ENCODE results near the gene PNMT. TPM values are rescaled to one million over a fixed set of nuclear protein-coding genes. Genes with fewer than 3 reads are reported as not detected.

The PNMT gene
- total and polyA plus RNA-seq, 2 of the 13 experiments (the other 11 are each of a cell fraction or from before 2014, with no cell fraction given) = 0.25 TPM; not detected in 1

DNA sequence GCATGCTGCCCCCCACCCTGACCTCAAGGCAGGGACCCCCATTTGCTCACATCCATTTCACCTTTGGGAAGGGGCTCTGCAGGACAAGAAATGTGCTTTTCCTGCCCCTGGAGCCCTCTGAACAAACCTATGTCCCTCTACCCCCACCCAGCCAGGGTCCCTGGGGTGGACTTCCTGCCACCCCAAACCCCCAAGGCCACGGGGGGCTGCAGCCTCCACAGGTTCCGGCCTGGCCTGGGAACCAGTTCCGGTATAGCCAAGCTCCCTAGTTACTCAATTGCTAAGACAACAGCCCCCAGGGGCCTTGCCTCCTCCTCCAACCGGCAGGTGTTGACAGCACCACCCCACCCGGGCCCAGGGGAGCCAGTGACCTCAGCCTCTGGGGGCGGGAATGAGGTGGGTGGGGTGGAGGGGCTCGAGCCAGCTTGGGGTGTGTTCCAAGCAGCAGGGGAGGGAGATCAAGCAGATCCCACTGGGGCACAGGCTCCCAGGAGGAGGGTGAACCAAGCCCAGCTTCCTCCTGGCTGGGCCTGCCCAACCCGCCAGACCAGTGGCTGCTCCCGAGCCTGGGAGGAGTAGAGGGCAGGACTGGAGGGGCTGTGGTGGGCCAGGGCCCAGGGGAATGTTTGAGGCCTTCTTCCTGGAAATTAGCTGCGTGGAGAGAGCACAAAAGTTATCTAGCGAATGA is 6.6 kb downstream of the PNMT start (continued):
- TF ChIP-seq, protein P1, sequence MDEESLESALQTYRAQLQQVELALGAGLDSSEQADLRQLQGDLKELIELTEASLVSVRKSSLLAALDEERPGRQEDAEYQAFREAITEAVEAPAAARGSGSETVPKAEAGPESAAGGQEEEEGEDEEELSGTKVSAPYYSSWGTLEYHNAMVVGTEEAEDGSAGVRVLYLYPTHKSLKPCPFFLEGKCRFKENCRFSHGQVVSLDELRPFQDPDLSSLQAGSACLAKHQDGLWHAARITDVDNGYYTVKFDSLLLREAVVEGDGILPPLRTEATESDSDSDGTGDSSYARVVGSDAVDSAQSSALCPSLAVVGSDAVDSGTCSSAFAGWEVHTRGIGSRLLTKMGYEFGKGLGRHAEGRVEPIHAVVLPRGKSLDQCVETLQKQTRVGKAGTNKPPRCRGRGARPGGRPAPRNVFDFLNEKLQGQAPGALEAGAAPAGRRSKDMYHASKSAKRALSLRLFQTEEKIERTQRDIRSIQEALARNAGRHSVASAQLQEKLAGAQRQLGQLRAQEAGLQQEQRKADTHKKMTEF (CRISPR knock-in tag; IDR thresholded peaks at IDR 0.05) = peak; percentile 89
- TF ChIP-seq, protein P2, sequence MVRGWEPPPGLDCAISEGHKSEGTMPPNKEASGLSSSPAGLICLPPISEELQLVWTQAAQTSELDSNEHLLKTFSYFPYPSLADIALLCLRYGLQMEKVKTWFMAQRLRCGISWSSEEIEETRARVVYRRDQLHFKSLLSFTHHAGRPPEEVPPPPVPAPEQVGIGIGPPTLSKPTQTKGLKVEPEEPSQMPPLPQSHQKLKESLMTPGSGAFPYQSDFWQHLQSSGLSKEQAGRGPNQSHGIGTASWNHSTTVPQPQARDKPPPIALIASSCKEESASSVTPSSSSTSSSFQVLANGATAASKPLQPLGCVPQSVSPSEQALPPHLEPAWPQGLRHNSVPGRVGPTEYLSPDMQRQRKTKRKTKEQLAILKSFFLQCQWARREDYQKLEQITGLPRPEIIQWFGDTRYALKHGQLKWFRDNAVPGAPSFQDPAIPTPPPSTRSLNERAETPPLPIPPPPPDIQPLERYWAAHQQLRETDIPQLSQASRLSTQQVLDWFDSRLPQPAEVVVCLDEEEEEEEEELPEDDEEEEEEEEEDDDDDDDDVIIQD (CRISPR knock-in tag; IDR thresholded peaks at IDR 0.05; ENCODE audit: low read depth) = no peak
- peak; percentile 86 for TF ChIP-seq SAP130 (CRISPR knock-in tag; IDR thresholded peaks at IDR 0.05; ENCODE audit: low read depth)
- TF ChIP-seq NCOA1 (CRISPR knock-in tag; IDR thresholded peaks at IDR 0.05) = 0 out of 2 replicates have a peak, but pooled peaks have one; percentile 22
- peak; percentile 51 for TF ChIP-seq PHF5A (CRISPR knock-in tag; IDR thresholded peaks at IDR 0.05; ENCODE audit: low read depth, unreplicated experiment)
- no peak for TF ChIP-seq ZNF713 (CRISPR knock-in tag; IDR thresholded peaks at IDR 0.05)
- no peak for TF ChIP-seq HNRNPK (IDR thresholded peaks at IDR 0.05; ENCODE audit: low read depth, low read length, poor library complexity, severe bottlenecking)
- TF ChIP-seq ZBTB7B (CRISPR knock-in tag; IDR thresholded peaks at IDR 0.05) = peak; percentile 96
- peak; percentile 53 for TF ChIP-seq PHF20 (CRISPR knock-in tag; IDR thresholded peaks at IDR 0.05)
- TF ChIP-seq MTF2 (CRISPR knock-in tag; IDR thresholded peaks at IDR 0.05; ENCODE audit: borderline replicate concordance) = no peak
- TF ChIP-seq GMEB1 (CRISPR knock-in tag; IDR thresholded peaks at IDR 0.05; ENCODE audit: borderline replicate concordance) = no peak
- TF ChIP-seq, protein P3, sequence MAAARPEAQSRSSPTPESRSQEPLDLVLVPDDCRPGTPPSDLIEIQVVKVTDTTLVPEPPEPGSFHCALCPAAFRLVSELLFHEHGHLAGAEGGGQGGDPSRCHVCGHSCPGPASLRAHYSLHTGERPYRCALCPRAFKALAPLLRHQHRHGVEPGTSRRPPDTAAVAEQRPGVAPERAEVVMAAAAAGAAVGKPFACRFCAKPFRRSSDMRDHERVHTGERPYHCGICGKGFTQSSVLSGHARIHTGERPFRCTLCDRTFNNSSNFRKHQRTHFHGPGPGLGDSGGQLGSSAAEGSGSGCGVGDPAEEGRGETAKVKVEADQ (CRISPR knock-in tag; IDR thresholded peaks at IDR 0.05; ENCODE audit: borderline replicate concordance) = no peak
- 0 out of 2 replicates have a peak, but pooled peaks have one; percentile 6 for TF ChIP-seq ZBTB26 (CRISPR knock-in tag; IDR thresholded peaks at IDR 0.05; ENCODE audit: borderline replicate concordance)
- no peak for TF ChIP-seq ZNF549 (CRISPR knock-in tag; IDR thresholded peaks at IDR 0.05)
- no peak for TF ChIP-seq YY1 (IDR thresholded peaks at IDR 0.05; ENCODE audit: insufficient read depth, insufficient replicate concordance, low read depth, low read length)
- TF ChIP-seq, protein P4, sequence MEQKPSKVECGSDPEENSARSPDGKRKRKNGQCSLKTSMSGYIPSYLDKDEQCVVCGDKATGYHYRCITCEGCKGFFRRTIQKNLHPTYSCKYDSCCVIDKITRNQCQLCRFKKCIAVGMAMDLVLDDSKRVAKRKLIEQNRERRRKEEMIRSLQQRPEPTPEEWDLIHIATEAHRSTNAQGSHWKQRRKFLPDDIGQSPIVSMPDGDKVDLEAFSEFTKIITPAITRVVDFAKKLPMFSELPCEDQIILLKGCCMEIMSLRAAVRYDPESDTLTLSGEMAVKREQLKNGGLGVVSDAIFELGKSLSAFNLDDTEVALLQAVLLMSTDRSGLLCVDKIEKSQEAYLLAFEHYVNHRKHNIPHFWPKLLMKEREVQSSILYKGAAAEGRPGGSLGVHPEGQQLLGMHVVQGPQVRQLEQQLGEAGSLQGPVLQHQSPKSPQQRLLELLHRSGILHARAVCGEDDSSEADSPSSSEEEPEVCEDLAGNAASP (CRISPR knock-in tag; IDR thresholded peaks at IDR 0.05; ENCODE audit: borderline replicate concordance) = peak; percentile 56
- TF ChIP-seq JUNB (CRISPR knock-in tag; IDR thresholded peaks at IDR 0.05; ENCODE audit: borderline replicate concordance) = no peak
- TF ChIP-seq HDAC1 (CRISPR knock-in tag; IDR thresholded peaks at IDR 0.05) = peak; percentile 83
- no peak for TF ChIP-seq ZNF781 (CRISPR knock-in tag; IDR thresholded peaks at IDR 0.05; ENCODE audit: borderline replicate concordance, not compliant biosample characterization)
- TF ChIP-seq ZBTB42 (CRISPR knock-in tag; IDR thresholded peaks at IDR 0.05) = peak; percentile 84; the same call in 1 of the 2 replicates
- TF ChIP-seq SALL1 (CRISPR knock-in tag; IDR thresholded peaks at IDR 0.05) = peak; percentile 63
